Measurements from ENCODE around the gene ZNF442.
A peak's percentile ranks its signal among the peaks of the same experiment; 100 is the strongest.
"Not testable (repeated sequence)": the region's sequence is repeated elsewhere in the genome, so short reads cannot be mapped to it uniquely, and the experiment has no call there.

Gene ZNF442

GRCh38 chr19:12331211-12331941 is 34.1 kb downstream of the ZNF442 start:
- DNase-seq (ENCODE audit: low read depth, low spot score) = peak; percentile 59

- no peak for DNase-seq (ENCODE audit: low read depth, low spot score)
Observed at GRCh38 chr19:12330340-12330739, 35.1 kb downstream of the ZNF442 start.

DNA sequence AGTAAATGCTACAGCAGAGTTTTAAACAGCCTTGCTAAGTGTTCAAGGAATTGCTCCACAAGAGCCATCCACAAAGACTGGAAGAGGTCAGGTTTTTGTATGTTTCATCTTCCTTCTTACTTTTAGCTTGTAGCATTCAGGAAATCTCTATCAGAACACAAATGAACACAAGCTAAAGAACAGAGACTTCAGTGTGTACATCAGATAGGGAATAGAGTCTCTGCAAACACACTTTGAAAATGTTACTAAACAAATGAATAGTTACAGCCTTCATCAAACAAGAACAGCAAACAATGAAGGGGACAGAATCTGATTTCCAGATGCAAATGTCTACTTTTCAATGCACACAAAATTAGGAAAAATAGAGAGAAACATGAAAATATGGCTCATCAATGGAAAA is 39.8 kb downstream of the ZNF442 start:
- no peak for DNase-seq (ENCODE audit: low read depth, low spot score)

- no peak for DNase-seq (ENCODE audit: low read depth, low spot score)
Observed at GRCh38 chr19:12318782-12319413, 46.6 kb downstream of the ZNF442 start.

GRCh38 chr19:12314553-12314952 is 50.9 kb downstream of the ZNF442 start:
- DNase-seq (ENCODE audit: low read depth, low spot score) = no peak

DNA sequence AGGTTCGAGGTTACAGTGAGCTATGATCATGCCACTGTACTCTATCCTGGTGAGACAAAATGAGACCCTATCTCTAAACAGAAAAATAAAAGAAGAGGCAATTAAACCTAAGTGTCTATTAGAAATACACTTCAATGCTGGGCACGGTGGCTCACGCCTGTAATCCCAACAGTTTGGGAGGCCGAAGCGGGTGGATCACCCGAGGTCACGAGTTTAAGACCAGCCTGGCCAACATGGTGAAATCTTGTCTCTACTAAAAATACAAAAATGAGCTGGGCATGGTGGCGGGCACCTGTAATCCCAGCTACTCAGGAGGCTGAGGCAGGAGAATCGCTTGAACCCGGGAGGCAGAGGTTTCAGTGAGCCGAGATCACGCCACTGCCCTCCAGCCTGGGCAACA is 56.6 kb downstream of the ZNF442 start:
- DNase-seq (ENCODE audit: low read depth, low spot score) = not testable (repeated sequence)
